GM12891 (cell line): ENCODE measurements around the gene CRYBA4.

Experiments
- DNase-seq: peaks from one replicate; pipeline ENCODE4 v3.0.0; 2011; ENCODE audit warnings: low spot score; ENCODE audit not compliant: insufficient read length
- FAIRE-seq: peaks from 2 replicates; lab custom pipeline; 2011; peaks lifted over from hg19 to GRCh38; lab: Jason Lieb, UNC
- PAX5 ChIP-seq: IDR thresholded peaks from 2 replicates; pipeline ENCODE4 v1.6.1; 2011; ENCODE audit warnings: low read length, moderate library complexity, mild to moderate bottlenecking; ENCODE audit not compliant: insufficient read depth, severe bottlenecking
- POLR2A ChIP-seq: IDR thresholded peaks from 2 replicates; pipeline ENCODE4 v1.6.1; 2011; ENCODE audit warnings: low read depth, low read length, control low read depth
- POLR2AphosphoS5 ChIP-seq: IDR thresholded peaks from 2 replicates; pipeline ENCODE4 v1.6.1; 2011; ENCODE audit warnings: low read depth, low read length, control low read depth
- POU2F2 ChIP-seq: IDR thresholded peaks from 2 replicates; pipeline ENCODE4 v1.6.1; 2011; ENCODE audit warnings: low read depth, mild to moderate bottlenecking, control low read depth, low read length, moderate library complexity
- SPI1 ChIP-seq: IDR thresholded peaks from 2 replicates; pipeline ENCODE4 v1.6.1; 2011; ENCODE audit warnings: low read depth, low read length, control low read depth
- TAF1 ChIP-seq: IDR thresholded peaks from 2 replicates; pipeline ENCODE4 v1.6.1; 2011; ENCODE audit warnings: low read depth, low read length, control low read depth

The CRYBA4 gene

DNA sequence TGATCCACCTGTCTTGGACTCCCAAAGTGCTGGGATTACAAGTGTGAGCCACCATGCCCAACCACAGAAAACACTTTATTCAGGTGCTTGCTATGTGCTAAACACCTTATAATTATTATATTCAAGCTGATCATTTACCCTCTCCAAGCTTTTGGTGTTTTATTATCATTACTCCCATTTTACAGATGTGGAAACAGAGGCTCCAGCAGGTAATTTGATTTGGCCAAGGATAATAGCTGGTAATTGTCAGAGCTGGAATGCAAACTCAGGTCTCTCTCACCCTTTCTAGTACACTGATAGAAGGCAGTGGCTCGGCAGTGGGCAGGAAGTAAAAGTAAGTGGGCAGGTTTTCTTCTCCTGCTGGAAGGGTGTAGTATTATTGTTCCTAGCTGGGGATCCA is 28.0 kb upstream of the CRYBA4 start:
- FAIRE-seq (no peak), DNase-seq (no peak)
- TF ChIP-seq POLR2AphosphoS5 (no peak), TAF1 (no peak), PAX5 (no peak), POLR2A (no peak), SPI1 (no peak), POU2F2 (no peak)

DNA sequence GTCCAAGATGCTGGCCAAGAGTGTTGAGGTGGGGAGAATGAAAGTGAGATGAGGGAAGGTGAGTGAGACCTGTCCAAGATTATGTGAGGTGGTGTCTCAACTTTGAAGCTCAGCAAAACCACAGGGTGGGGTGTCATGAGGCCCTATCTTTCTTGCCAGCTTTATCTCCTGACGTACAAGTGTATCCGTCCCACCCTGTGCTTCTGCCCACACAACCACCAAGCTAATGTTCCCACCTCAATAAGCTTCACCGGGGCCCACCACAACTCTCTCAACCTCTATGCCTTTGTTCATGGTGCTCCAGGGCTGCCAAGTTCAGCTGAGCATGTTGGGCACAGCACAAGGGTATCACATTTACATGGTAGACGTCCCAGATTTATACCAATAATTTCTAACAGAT is 24.7 kb upstream of the CRYBA4 start:
- TF ChIP-seq PAX5 (no peak), POLR2A (no peak), TAF1 (no peak), POU2F2 (no peak), SPI1 (no peak), POLR2AphosphoS5 (no peak)
- DNase-seq = no peak
- FAIRE-seq = no peak

DNA sequence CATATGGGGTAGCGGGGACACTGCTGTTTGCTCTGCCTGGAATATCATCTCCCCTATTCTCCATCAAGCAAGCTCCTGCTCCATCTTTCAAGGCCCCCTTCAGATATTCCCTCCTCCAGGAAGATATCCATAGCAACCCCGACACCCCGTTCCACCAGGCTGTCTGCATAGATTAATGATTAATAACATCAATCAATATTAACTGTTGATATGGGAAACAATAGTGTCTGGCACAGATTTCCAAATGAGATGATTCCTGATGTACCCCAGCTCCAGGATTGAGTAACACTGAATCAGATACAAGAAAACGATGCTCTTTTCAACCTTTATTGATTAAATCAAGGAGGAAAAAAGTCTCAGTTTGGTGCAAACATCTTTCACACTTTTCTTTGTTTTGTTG is 24.3 kb upstream of the CRYBA4 start:
- DNase-seq = no peak
- no peak for FAIRE-seq
- TF ChIP-seq POU2F2 (no peak), SPI1 (no peak), POLR2AphosphoS5 (no peak), POLR2A (no peak), PAX5 (no peak), TAF1 (no peak)

DNA sequence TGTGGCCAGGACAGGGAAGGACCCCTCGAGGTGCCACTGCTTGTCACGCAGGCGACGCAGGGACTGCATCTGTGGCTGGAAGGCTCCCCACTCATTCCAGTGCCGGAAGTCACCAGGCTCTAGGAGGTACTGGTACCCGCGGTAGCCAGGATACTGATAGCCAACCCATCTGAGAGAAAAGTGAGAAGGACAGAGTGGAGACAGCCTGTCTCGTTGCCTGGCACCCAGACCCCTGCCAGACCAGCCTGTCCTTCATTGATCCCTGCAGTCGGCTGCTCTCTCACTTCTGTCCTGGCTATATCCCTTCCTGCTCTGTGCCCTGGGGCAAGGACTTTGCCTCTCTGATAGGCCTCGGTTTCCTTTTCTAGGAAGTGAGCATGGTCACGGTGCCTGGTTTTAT is 22.3 kb upstream of the CRYBA4 start:
- no peak for DNase-seq
- no peak for FAIRE-seq
- no peak for TF ChIP-seq TAF1
- no peak for TF ChIP-seq PAX5
- no peak for TF ChIP-seq SPI1
- TF ChIP-seq POLR2AphosphoS5 = no peak
- no peak for TF ChIP-seq POLR2A
- TF ChIP-seq POU2F2 = no peak

DNA sequence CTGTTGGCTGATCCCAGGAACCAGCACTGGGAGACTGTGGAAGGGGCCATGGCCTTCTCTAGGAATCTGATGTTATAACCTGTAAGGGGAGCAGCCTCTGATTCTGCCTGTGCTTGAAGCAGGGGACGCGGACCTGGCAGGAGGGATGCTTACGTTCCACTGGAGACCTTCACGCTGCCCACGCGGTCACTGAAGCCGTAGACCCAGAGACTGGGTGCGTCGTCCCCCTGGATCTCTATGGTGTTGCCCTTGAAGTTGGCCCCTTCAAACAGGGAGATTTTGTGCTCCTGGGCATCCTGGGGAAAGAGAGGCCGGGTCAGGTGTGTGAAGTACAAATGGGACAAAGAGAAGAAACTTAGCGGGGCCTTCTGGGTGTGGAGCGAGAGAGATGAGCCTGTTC is 20.0 kb upstream of the CRYBA4 start:
- FAIRE-seq (no peak), DNase-seq (no peak)
- no peak for TF ChIP-seq POLR2A
- no peak for TF ChIP-seq SPI1
- no peak for TF ChIP-seq POLR2AphosphoS5
- no peak for TF ChIP-seq TAF1
- no peak for TF ChIP-seq POU2F2
- no peak for TF ChIP-seq PAX5

DNA sequence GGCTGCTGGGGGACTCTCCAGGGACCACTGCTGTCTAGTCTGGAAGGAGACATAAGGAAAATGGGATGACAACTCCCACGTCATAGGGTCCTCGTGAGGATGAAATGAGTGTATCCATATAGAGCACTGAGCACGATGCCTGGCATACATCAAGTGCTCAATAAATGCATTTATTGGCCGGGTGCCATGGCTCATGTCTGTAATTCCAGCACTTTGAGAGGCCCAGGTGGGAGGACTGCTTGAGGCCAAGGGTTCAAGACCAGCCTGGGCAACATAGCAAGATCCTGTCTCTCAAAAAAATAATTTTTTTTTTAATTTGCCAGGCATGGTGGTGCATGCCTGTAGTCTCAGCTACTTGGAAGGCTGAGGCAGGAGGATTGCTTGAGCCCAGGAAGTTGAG is 19.6 kb upstream of the CRYBA4 start:
- no peak for DNase-seq
- no peak for TF ChIP-seq SPI1
- TF ChIP-seq POLR2A = no peak
- no peak for TF ChIP-seq POLR2AphosphoS5
- no peak for TF ChIP-seq TAF1
- TF ChIP-seq PAX5 = no peak
- no peak for TF ChIP-seq POU2F2
- FAIRE-seq = no peak

DNA sequence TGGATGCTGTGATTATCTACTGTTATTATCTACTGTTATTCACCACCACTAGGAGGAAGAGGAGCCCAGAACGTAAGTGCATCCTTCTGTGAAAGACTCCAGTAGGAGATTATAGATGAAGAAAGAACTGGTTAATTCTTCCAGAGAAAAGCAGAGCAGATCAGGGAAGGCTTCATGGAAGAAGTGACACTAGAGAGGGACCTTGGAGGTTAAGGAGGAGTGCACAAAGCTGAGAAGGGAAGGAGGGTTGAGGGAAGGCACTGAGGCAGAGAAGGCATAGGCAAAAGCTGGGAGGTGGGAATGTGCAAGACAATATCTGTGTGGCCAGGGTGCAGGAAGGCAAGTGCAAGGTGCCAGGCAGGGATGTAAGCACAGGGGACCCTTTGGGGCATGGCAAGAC is 17.4 kb upstream of the CRYBA4 start:
- FAIRE-seq (no peak), DNase-seq (no peak)
- no peak for TF ChIP-seq POLR2A
- TF ChIP-seq POLR2AphosphoS5 = no peak

DNA sequence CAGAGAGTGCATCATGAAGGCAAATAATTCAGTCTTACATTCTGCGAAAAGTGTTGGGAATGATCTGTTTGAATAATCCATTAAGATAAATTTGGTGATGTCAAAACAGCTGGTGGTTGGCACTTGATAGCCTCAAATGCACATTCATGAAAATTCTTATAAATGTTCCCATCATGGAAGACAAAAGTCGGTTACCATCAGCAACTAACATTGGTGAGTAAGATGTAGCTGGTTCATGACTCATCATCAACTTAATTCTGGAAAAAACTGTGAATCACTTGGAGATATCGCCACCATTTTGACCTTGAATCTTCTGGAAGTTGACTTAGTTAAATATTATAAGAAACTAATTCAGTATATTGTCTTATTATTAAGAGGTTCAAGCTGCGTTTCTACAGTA is 15.2 kb upstream of the CRYBA4 start:
- no peak for DNase-seq
- FAIRE-seq = peak; percentile 58
- TF ChIP-seq POLR2A (no peak), POU2F2 (no peak), POLR2AphosphoS5 (no peak), SPI1 (no peak), TAF1 (no peak), PAX5 (no peak)

DNA sequence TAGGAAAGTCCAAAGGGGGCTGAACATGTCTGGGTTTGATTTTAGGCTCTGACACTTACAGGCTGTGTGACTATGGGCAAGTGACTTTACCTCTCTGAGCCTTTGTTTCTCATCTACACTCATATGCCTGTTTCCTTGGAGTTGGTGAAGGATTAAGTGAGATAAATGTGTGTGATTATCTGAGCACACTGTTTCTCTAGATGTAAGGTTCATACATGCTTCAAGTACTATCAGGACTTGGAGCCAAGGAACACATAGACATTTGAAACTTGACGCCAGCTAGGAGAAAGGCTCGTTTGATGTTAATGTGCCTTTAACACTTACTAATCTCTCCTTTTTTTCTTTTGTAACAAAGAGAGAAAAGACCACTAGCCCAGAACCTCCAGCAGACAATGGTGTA is 13.6 kb upstream of the CRYBA4 start:
- TF ChIP-seq SPI1 (no peak), POU2F2 (no peak), TAF1 (no peak), POLR2AphosphoS5 (no peak), PAX5 (no peak), POLR2A (no peak)
- FAIRE-seq = peak; percentile 16
- DNase-seq = no peak

DNA sequence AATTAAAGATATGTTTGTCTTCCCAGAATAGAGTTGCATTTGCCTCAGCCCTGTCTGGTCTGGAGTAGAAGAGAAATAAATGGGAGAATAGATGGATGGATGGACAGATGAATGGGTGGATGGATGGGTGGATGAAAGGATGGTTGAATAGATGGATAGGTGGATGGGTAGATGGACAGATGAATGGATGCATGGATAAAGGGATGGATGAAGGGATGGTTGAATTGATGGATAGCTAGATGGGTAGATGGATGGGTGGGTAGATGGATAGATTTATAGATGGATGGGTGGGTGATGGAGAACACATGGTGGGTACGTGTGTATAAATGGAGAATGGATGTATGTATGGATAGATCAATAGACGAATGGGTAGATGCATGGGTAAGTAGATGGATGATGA is 12.5 kb upstream of the CRYBA4 start:
- no peak for TF ChIP-seq PAX5
- TF ChIP-seq POU2F2 = no peak
- no peak for TF ChIP-seq POLR2AphosphoS5
- TF ChIP-seq TAF1 = no peak
- no peak for TF ChIP-seq POLR2A
- TF ChIP-seq SPI1 = no peak
- FAIRE-seq (peak; percentile 69), DNase-seq (no peak)
